ENCODE results near the gene MYH11.

Gene MYH11

DNA sequence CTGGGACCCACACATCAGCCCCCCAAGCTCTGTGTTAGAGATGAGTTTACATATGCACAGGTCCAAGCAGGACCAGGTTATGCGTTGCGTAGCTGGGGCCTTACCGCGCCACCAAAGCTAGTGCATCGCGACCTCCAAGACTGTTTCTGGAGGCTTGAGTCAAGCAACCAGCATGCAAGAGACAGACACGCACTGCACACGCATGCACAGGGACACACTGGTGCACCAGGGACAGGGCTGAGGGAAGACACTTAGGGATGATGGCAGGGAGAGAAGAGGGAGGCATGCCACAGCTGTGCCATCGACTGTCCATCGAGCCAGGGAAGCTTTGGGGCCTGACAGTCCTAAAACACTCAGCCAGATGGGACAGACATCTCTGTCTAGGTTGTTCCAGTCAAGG, 72.8 kb downstream of the MYH11 start:
- TF ChIP-seq, protein P1, sequence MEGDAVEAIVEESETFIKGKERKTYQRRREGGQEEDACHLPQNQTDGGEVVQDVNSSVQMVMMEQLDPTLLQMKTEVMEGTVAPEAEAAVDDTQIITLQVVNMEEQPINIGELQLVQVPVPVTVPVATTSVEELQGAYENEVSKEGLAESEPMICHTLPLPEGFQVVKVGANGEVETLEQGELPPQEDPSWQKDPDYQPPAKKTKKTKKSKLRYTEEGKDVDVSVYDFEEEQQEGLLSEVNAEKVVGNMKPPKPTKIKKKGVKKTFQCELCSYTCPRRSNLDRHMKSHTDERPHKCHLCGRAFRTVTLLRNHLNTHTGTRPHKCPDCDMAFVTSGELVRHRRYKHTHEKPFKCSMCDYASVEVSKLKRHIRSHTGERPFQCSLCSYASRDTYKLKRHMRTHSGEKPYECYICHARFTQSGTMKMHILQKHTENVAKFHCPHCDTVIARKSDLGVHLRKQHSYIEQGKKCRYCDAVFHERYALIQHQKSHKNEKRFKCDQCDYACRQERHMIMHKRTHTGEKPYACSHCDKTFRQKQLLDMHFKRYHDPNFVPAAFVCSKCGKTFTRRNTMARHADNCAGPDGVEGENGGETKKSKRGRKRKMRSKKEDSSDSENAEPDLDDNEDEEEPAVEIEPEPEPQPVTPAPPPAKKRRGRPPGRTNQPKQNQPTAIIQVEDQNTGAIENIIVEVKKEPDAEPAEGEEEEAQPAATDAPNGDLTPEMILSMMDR (IDR thresholded peaks at IDR 0.05; ENCODE audit: extremely low read depth, insufficient read depth, missing control alignments), result no peak
- in situ Hi-C loops (cut with MboI; ENCODE audit: low pct_unique_long_range_greater_than_20kb, low sequenced_read_pairs, unreplicated experiment), result no loop called here
- no peak for DNase-seq (ENCODE audit: low spot score)

DNA sequence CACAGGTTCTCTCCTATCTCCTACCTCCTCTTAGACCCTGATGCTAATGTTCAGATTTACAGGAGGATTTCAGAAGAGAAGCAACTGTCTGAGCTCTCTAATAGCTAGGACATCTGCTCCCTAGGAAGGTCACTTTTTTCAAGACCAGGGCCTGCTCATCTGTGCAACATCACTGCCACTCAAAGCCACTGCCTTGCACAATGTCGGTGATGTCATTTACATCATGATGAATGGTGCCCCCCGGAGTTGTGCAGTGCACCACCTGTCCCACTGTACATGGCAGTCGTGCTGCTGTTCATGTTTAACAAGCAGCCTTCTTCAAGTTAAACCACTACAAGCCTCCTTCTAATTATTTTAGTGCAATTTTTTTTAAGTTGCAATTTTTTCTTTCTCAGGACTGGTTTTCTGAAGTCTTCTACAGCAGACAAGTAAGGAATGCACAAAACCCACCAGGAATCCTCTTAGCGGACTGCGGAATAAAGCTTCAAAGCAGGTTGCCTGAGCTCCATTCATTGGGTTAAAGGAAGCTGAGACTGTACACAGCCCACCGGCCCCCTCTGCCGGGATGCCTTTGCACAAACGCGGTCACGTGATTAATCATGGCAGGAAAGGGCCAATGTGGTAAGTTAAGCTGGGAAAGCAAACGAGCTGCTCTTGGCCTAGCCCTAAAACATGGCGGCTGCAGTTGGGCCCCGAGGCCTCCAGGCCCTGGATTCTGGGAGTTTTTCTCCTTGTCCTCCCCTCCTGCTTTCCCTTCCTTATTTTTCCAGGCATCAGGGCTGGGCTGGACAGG, 74.1 kb downstream of the MYH11 start:
- TF ChIP-seq, protein P1 (IDR thresholded peaks at IDR 0.05; ENCODE audit: extremely low read depth, insufficient read depth, missing control alignments), result no peak
- in situ Hi-C loops (cut with MboI; ENCODE audit: low pct_unique_long_range_greater_than_20kb, low sequenced_read_pairs, unreplicated experiment), result no loop called here
- DNase-seq (ENCODE audit: low spot score), result no peak

DNA sequence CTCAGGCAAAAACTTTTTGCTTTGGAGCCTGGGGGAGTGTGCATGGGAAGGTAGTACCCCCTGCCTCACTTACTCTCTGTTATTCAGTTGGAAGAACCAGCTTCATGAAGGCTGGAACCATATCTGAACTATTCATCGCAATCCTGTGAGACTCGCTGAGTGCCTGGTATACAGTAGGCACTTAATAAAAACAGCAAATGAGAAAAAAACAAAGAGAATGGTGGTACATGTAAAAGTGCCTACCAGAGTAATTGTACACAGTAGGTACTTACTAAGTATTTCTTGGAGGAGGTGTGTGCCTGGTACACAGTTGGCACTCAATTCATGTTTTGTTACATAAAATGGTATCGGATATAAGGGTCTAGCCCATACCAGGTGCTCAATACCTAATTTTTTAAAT, 75.2 kb downstream of the MYH11 start:
- in situ Hi-C loops (cut with MboI; ENCODE audit: low pct_unique_long_range_greater_than_20kb, low sequenced_read_pairs, unreplicated experiment), result no loop called here
- TF ChIP-seq, protein P1 (IDR thresholded peaks at IDR 0.05; ENCODE audit: extremely low read depth, insufficient read depth, missing control alignments), result no peak
- no peak for DNase-seq (ENCODE audit: low spot score)

DNA sequence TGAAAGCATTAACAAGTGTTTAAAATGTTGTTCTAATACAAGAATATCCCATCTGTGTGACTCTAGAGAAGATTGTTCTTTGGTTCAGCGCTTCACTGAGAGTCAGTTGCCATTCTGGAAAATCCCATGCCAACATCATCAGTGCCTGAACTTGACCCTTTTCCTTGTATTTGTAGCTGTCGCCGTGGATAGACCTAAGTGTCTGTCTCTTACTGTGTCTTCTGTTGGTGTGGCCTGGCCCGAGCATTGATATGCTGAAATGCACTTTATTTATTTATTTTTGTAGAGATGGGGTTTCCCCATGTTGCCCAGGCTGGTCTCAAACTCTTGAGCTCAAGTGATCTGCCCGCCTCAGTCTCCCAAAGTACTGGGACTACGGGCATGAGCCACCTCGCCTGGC, 76.0 kb downstream of the MYH11 start:
- in situ Hi-C loops (cut with MboI; ENCODE audit: low pct_unique_long_range_greater_than_20kb, low sequenced_read_pairs, unreplicated experiment), result no loop called here
- TF ChIP-seq, protein P1 (IDR thresholded peaks at IDR 0.05; ENCODE audit: extremely low read depth, insufficient read depth, missing control alignments), result no peak
- no peak for DNase-seq (ENCODE audit: low spot score)

DNA sequence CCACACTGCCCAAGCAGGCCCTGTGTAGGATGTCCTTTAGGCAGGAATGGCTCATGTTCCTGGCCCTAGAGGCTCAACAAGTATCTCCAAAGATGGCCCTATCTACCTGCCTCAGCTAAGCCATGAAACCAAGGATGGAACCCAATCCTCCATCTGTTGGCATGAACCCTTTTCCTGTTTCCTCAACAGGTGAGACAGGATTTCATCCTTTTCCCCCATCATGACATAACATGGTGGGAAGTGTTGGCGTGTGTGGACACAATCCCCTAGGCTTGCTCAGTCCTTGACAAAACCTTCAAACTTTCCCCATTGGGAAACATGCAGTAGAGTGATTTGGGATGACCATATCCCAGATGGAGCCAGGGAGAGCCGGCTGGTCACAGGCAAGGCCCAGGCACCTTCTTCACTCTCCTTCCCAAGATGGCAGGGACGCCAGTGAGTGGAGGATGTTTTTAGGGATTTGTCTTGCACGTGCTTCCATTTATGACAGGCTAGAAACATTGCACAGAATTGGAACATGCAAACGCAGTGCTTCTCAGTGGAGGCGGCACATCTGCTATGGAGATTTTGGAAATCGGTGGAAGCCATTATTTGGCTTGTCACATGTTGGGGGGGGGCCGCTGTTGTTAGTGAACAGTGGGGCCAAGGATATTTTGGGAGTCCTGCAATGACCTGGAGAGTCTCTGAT, 77.0 kb downstream of the MYH11 start:
- in situ Hi-C loops (cut with MboI; ENCODE audit: low pct_unique_long_range_greater_than_20kb, low sequenced_read_pairs, unreplicated experiment), result no loop called here
- TF ChIP-seq, protein P1 (IDR thresholded peaks at IDR 0.05; ENCODE audit: extremely low read depth, insufficient read depth, missing control alignments), result no peak

DNA sequence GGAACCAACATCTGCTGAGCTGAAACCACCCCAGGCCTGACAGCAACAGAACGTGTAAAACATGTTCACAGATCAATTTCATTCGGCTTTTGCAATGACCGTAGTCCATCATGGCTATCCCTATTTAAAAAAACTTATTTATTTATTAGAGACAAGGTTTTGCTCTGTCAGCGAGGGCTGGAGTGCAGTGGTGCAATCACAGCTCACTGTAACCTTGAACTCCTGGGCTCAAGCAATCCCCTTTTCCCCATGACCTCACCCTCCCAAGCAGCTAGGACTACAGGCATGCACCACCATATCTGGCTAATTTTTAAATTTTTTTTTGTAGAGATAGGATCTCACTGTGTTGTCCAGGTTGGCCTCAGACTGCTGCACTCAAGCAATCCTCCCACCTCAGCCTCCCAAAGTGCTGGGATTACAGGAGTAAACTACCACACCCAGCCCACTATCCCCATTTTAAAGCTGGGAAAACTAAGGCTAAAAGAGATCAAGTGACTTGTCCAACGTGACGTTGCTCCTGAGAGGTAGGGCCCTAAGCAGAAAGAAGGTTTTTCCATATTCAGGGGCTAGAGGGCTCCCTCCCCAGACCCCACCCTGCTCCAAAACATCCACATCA, 77.7 kb downstream of the MYH11 start:
- in situ Hi-C loops (cut with MboI; ENCODE audit: low pct_unique_long_range_greater_than_20kb, low sequenced_read_pairs, unreplicated experiment), result no loop called here
- no peak for DNase-seq (ENCODE audit: low spot score)
- TF ChIP-seq, protein P1 (IDR thresholded peaks at IDR 0.05; ENCODE audit: extremely low read depth, insufficient read depth, missing control alignments), result no peak

More for the DNA sequence above, 77.0 kb downstream of the MYH11 start:
- no peak for DNase-seq (ENCODE audit: low spot score)
